Stimulated activated CD4-positive, alpha-beta T cell treated with anti-CD3 and anti-CD28 coated beads, Interleukin-15, amount 100 ng/mL, for 24 hours (primary cell): ENCODE data around the gene FANCE.
"Not testable (repeated sequence)": the region's sequence is repeated elsewhere in the genome, so short reads cannot be mapped to it uniquely, and the experiment has no call there.

Experiments used
- DNase-seq: peaks from one replicate; pipeline ENCODE4 v3.0.0-alpha.2; 2020

Gene FANCE

GRCh38 chr6:35435074-35435837 lies 16.9 kb upstream of the FANCE start:
- DNase-seq: no peak

- no peak for DNase-seq
Observed at GRCh38 chr6:35436071-35436857, 15.9 kb upstream of the FANCE start.

GRCh38 chr6:35438378-35439065 lies 13.6 kb upstream of the FANCE start:
- DNase-seq: not testable (repeated sequence)

- DNase-seq: no peak
Observed at GRCh38 chr6:35439308-35439707, 12.8 kb upstream of the FANCE start.

- no peak for DNase-seq
Observed at GRCh38 chr6:35441205-35441604, 10.9 kb upstream of the FANCE start.

GRCh38 chr6:35441642-35442041 lies 10.5 kb upstream of the FANCE start:
- DNase-seq: no peak

- DNase-seq: no peak
Observed at GRCh38 chr6:35442693-35443092, 9.4 kb upstream of the FANCE start.

GRCh38 chr6:35443341-35444030 lies 8.7 kb upstream of the FANCE start:
- DNase-seq: no peak

GRCh38 chr6:35445691-35446090 lies 6.4 kb upstream of the FANCE start:
- DNase-seq: peak; percentile 9

GRCh38 chr6:35448191-35448590 lies 3.9 kb upstream of the FANCE start:
- DNase-seq: no peak

- peak; percentile 44 for DNase-seq
Observed at GRCh38 chr6:35449287-35449881, 2.8 kb upstream of the FANCE start.

- no peak for DNase-seq
Observed at GRCh38 chr6:35451354-35452182, 570 bp upstream of the FANCE start.

GRCh38 chr6:35453236-35453635 lies 1.1 kb downstream of the FANCE start:
- no peak for DNase-seq

- DNase-seq: no peak
Observed at GRCh38 chr6:35454391-35455110, 2.4 kb downstream of the FANCE start.

GRCh38 chr6:35457907-35458306 lies 5.8 kb downstream of the FANCE start:
- DNase-seq: no peak

GRCh38 chr6:35461270-35461669 lies 9.1 kb downstream of the FANCE start:
- DNase-seq: no peak

- DNase-seq: no peak
Observed at GRCh38 chr6:35463292-35463691, 11.2 kb downstream of the FANCE start.

GRCh38 chr6:35465646-35466045 lies 13.5 kb downstream of the FANCE start:
- no peak for DNase-seq

GRCh38 chr6:35468181-35468979 lies 16.2 kb downstream of the FANCE start, which contains the start of gene RPL10A:
Gene RPL10A (plus strand): TSS chr6:35468401. CDS start chr6:35468435, 34 bp downstream.
- peak; percentile 96 for DNase-seq
